CD4-positive, alpha-beta T cell treated with Interleukin-17A for 1 hour (primary cell): ENCODE data around the gene DVL3.

Source experiments
- DNase-seq: peaks from one replicate; pipeline ENCODE4 v3.0.0-alpha.2; 2020

The DVL3 gene

DNA sequence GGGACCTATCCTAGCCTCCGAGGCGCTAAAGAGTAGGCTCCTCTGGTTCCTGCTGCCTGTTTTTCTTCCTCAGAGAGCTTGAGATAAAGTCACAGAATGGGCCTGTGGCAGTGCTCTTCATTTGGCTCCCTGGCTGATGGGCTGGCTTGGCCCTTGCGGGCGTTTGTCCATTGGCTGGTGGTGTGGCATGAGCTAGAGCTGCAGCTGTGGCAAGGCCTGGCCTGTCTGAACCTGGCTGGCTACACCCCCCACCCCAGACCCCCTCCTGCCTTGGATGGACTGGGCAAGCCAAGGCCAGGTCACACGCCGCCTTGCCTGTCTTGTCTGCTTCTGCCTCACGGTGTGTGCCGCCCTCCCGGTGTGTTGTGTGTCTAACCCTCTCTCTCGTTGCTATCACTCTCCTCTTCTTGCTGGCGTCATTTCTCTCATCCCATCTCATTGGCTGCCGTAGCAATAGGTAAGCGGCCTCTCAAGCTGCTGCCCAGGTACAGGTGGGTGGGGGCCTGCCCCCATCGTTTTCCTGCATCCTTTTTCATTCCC, 22.7 kb downstream of the DVL3 start:
- no peak for DNase-seq

DNA sequence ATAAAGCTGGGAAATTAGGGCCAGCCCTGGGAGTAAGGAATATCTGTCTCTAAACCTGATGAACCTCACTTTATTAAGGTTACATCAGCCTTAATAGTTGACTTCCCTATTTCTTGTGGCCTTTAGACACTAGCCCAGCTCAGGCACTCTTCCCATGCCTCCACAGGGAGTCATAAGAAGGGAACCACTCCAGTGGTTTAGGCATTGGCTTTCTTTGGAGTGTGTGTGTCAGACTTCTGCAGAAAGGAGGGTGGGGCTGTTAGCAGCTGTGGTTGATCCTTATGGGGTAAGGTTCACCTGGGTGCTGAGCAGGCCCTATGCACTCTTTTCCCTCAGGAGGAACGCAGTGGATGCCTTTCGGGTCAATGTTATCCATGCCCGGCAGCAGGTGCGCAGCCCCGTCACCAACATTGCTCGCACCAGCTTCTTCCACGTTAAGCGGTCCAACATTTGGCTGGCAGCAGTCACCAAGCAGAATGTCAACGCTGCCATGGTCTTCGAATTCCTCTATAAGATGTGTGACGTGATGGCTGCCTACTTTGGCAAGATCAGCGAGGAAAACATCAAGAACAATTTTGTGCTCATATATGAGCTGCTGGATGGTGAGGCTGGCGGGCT, 23.5 kb downstream of the DVL3 start:
- DNase-seq, result no peak

DNA sequence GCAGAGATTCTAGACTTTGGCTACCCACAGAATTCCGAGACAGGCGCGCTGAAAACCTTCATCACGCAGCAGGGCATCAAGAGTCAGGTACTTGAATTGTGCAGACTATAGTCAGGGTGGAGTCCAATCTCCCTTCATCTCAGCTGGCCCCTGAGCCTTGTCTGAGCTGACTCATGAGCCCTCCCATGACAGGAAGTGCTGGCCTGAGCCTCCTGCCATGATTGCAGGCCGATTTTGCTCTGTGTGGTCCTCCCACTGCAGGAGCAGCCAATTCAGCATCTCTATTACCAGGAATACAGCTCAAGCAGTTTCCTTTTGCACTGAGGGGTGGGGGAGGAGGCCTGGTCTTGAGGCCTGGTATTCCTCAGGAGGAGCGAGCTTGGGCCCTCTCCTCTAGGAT, 25.0 kb downstream of the DVL3 start:
- no peak for DNase-seq

- DNase-seq, result no peak
Observed at GRCh38 chr3:184181596-184181995, 26.4 kb downstream of the DVL3 start.

DNA sequence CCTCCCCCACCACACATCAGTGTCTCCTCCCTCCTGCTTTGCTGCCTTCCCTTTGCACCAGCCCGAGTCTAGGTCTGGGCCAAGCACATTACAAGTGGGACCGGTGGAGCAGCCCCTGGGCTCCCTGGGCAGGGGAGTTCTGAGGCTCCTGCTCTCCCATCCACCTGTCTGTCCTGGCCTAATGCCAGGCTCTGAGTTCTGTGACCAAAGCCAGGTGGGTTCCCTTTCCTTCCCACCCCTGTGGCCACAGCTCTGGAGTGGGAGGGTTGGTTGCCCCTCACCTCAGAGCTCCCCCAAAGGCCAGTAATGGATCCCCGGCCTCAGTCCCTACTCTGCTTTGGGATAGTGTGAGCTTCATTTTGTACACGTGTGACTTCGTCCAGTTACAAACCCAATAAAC, 28.5 kb downstream of the DVL3 start:
- no peak for DNase-seq

DNA sequence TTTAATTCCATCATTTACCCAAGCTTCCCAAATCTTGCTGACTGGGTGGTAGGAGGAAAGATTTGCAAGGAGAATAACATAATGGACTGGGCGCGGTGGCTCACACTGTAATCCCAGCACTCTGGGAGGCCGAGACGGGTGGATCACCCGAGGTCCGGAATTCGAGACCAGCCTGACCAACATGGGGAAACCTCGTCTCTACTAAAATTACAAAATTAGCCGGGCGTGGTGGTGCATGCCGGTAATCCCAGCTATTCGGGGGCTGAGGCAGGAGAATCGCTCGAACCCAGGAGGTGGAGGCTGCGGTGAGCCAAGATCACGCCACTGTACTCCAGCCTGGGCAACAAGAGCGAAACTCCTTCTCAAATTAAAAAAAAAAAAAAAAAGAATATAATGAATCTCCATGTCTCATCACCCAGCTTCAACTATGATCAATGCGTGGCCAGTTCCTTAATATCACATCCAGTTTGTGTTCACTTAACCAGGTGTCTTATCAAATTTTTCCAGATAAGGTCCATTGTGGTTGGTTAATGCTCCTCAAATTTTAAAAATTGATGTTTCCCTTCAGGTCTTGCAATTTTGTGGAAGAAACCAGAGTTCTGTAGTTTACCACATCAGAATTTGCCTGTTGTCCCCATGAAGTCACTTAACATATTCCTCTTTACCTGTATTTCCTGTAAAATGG, 29.5 kb downstream of the DVL3 start:
- no peak for DNase-seq

DNA sequence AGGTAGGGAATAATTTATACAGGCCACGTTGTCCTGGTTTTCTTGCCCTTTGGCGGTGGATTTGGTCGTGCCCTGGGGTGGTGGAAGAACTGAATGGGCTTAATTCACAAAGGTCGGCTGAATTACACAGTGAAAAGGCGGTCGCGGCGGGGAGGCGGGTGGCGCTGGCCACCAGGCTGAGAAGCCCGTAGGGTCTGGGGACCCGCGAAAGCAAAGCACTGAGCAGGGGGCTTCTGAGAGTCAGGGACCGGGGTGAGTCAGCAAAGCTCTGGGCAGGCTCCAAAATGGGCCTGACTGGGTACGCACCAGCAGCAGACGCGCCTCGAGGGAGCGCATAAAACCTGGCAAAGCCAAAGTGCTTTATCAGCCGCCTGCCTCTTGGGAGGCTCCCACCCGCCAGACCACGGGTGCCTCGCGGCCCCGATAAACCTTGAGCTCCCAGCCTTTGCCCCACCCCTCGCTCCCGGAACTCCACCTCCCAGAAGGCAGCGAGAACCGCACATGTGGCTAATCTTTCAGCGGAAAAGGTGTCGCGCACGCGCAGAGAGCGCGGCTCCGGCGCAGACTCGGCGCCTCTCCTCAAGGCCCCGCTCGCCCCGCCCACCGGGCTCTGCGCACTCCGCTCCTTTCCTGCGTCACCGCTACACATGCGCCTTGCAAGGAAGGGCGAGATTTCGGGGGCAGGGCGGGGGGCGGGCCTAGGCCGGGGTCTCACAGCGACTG, 30.4 kb downstream of the DVL3 start:
- peak; percentile 99 for DNase-seq

DNA sequence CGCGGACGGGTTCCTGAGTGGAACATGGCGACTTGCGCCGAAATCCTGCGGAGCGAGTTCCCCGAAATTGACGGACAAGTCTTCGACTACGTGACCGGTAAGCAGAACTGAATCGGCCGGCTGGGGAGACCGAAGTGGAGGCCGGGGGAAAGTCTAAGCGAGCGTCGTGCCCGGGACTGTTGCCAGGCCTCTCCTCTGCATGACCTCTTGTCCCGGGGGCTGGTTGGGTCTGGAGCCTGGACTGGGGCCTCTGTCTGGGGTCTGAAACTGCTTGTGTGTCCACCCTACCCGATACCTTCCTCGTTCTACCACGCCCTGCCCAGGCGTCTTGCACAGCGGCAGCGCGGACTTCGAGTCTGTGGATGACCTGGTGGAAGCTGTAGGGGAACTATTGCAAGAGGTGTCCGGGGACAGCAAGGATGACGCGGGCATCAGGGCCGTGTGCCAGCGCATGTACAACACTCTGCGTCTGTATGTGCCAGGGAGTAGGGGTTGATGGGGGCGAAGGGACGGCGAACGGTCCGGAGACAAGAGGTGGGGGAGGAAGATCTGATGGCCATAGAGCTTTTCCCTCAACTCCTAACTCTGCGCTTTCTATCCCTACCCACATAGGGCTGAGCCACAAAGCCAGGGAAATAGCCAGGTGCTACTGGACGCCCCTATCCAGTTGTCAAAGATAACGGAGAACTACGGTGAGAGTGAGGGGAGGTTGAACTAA, 31.2 kb downstream of the DVL3 start, which contains the start of gene ABCF3:
Gene ABCF3, plus strand, starts transcription at position 16 of the 718 bp plus-strand sequence. Its CDS starts 9 bp downstream, at position 25.
- DNase-seq, result no peak

DNA sequence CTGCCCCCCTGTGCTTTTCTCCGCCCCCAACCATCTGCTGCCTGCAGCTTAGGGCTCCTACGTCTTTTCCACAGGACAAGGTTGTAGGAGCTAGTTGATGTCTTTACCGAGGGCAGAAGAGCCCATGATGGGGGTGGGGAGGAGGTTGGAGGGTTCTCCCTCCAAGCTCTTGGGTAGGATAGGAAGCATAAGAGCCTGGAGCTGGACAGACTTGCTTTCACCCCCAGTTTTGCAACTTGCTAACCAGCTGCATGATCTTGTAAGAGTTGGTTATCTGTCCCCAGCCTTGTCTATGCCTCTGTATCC, 31.7 kb downstream of the DVL3 start:
- DNase-seq, result no peak

- DNase-seq, result no peak
Observed at GRCh38 chr3:184188080-184188479, 32.9 kb downstream of the DVL3 start.

DNA sequence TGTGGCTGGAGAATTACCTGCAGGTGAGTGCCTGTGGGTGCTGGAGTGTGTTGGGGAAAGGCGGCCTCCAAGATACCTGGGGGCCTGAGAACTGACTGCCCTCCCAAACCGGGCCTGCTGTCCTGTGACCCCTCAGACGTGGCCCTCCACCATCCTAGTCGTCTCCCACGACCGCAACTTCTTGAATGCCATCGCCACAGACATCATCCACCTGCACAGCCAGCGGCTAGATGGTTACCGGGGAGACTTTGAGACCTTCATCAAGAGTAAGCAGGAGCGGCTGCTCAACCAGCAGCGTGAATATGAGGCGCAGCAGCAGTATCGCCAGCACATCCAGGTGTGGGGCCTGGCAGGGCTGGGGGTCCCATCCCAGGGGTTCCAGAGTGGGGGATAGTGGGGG, 34.2 kb downstream of the DVL3 start:
- no peak for DNase-seq

GRCh38 chr3:184192889-184193288, 37.7 kb downstream of the DVL3 start:
- DNase-seq, result no peak

- DNase-seq, result no peak
Observed at GRCh38 chr3:184193991-184194539, 38.9 kb downstream of the DVL3 start.

- DNase-seq, result no peak
Observed at GRCh38 chr3:184196536-184196935, 41.4 kb downstream of the DVL3 start.

- DNase-seq, result no peak
Observed at GRCh38 chr3:184198509-184198908, 43.3 kb downstream of the DVL3 start.

DNA sequence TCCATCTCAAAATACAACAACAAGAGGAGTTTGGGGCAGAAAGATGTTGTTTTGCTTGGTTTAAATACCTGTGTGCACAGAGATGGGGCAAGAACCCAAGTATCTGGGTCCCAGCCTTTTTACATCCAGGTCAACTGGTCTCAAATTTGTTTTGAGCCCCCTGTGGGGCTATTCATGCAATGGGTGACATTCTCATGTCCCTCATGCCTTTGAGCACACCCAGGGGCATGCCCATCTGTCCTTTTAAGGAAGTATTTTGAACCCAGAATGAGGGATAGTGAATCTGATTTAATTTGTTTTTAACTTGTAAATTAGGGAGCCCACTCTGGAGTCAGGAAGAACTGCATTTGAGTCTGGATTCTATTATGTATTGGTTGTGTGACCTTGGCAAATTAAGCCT, 45.6 kb downstream of the DVL3 start:
- DNase-seq, result no peak

DNA sequence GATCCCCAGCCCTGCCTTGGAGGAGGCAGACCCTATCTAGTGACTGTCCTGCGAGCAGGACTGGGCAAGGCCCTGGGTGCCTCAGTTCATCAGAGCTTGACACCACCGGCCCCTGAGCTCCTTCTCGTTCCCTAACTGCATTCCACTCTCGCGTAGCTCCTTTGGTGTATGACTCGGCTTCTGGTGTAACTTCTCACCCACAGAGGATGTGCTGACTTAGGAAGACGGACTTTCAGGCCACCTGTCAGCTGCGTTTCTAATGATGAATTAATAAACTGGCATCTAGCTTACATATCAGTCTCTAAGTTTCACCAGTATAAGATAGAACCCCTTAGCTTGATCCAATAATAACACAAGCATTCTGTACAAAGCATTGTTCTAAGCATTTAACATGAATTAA, 48.3 kb downstream of the DVL3 start:
- DNase-seq, result no peak

GRCh38 chr3:184209146-184209923, 54.2 kb downstream of the DVL3 start:
- DNase-seq, result no peak

GRCh38 chr3:184211297-184211696, 56.1 kb downstream of the DVL3 start:
- DNase-seq, result no peak

- no peak for DNase-seq
Observed at GRCh38 chr3:184211718-184212117, 56.5 kb downstream of the DVL3 start.

- no peak for DNase-seq
Observed at GRCh38 chr3:184218814-184219213, 63.6 kb downstream of the DVL3 start.

GRCh38 chr3:184222521-184222920, 67.3 kb downstream of the DVL3 start:
- no peak for DNase-seq
